ENCODE results near the gene IL2RG.

DNA sequence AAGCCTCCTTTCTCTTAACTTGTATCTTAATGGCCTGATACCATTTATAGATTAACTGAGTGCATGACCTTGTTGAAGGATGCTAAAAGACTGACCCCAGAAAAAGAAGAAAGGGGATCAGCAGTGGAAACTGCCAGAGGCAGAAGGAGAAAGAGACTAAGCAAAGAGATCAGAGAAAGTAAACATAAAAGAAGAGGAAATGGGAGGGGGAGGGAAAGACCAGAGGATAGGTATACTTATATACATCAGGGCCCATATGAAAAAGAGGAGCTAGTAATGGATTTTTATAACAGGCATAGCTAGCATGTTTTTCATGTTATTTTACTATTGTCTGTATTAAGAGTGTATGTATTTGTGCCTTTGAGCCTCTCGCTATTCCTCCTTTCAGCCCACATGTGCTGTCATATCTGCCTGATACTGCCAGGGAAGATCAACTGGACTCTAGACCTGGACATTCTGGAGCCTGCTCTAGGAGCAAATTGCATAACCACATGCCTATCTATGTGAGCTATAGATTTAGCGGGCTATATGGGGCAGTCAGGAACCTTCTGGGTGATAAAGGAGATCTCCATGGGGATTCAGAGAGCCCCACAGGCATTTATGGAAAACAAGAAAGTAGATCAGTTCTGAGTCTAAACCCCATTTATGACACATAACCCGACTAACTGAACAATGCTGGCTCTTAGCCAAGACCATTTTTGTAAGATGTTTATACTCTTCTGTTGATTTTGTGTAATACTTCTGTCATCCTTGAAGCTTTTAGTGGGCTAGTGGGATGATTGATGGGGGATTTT lies 29.9 kb downstream of the IL2RG start:
- TF ChIP-seq, protein P1, sequence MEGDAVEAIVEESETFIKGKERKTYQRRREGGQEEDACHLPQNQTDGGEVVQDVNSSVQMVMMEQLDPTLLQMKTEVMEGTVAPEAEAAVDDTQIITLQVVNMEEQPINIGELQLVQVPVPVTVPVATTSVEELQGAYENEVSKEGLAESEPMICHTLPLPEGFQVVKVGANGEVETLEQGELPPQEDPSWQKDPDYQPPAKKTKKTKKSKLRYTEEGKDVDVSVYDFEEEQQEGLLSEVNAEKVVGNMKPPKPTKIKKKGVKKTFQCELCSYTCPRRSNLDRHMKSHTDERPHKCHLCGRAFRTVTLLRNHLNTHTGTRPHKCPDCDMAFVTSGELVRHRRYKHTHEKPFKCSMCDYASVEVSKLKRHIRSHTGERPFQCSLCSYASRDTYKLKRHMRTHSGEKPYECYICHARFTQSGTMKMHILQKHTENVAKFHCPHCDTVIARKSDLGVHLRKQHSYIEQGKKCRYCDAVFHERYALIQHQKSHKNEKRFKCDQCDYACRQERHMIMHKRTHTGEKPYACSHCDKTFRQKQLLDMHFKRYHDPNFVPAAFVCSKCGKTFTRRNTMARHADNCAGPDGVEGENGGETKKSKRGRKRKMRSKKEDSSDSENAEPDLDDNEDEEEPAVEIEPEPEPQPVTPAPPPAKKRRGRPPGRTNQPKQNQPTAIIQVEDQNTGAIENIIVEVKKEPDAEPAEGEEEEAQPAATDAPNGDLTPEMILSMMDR (IDR thresholded peaks at IDR 0.05): no peak
- TF ChIP-seq EP300 (IDR thresholded peaks at IDR 0.05): no peak
